ENCODE data around the gene TMEM139. TPM values are rescaled to one million over a fixed set of nuclear protein-coding genes. Genes with fewer than 3 reads are reported as not detected.
A peak's percentile ranks its signal among the peaks of the same experiment; 100 is the strongest.
"Not testable (repeated sequence)": the region's sequence is repeated elsewhere in the genome, so short reads cannot be mapped to it uniquely, and the experiment has no call there.

TMEM139 gene
- total RNA-seq, 4 donors from 2014 or later: 46.4 to 127 (median 52.2) TPM

DNA sequence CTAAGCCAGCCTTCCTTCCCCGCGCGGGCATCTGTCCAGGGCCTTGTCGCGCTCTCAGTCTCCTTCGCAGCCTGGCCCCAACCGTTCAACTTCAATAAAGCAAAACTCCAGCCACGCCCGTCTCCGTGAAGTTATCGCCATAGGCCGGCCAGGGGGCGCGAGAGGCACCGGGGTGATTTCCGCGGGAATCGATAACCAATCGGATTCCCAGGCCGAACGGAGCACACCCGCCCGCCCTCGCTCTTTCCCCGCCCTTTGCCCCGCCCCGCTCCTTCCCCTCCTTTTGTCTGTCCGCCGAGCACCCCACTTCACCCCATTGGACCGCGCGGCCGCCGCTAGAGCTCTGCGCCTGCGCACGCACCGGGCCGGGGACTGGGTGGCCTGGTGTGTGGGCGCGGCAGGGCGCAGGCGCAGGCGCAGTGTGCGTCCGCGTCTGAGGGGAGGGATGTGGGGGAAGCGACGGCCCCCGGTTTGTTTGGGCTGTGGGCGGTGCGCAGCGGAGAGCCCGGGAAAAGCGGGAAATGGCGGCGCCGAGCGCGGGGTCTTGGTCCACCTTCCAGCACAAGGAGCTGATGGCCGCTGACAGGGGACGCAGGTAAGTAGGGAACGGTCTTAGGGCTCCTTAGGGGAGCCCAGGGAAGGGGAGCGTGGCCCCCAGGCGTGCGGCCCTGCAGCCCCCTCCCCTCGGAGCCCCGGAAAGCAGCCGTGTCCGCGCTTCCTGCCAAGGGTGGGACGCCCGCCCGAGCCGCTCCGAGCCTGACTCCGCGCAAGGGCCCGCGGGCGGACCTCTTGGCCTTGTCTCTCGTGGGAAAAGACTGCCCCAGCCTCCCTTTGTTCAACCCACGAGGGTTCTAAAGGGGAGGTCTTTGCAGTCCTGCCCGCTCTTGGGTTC lies 3.4 kb downstream of the TMEM139 start, which contains the start of gene CASP2:
CASP2 (plus strand) TSS at position 417 of the 892 bp plus-strand sequence; CDS start at position 522, 105 bp downstream.
- peaks cover 0 to 15% (median 9%) of the 10 kb centered on the region in 4 donors for H3K36me3 ChIP-seq
- 4% methylated on average over 66 of the region's 84 CpGs; no CpG with 5 or more reads in 1 of the 2 donors for WGBS, 2 donors (ENCODE audit: low coverage in 1 of 2)
- no peaks in the 10 kb centered on the region for H3K27me3 ChIP-seq
- TF ChIP-seq POLR2A (IDR thresholded peaks at IDR 0.05): peak; percentile 78
- TF ChIP-seq POLR2AphosphoS5 (IDR thresholded peaks at IDR 0.05): peak; percentile 83 to 89 (median 84)
- TF ChIP-seq, protein P1, sequence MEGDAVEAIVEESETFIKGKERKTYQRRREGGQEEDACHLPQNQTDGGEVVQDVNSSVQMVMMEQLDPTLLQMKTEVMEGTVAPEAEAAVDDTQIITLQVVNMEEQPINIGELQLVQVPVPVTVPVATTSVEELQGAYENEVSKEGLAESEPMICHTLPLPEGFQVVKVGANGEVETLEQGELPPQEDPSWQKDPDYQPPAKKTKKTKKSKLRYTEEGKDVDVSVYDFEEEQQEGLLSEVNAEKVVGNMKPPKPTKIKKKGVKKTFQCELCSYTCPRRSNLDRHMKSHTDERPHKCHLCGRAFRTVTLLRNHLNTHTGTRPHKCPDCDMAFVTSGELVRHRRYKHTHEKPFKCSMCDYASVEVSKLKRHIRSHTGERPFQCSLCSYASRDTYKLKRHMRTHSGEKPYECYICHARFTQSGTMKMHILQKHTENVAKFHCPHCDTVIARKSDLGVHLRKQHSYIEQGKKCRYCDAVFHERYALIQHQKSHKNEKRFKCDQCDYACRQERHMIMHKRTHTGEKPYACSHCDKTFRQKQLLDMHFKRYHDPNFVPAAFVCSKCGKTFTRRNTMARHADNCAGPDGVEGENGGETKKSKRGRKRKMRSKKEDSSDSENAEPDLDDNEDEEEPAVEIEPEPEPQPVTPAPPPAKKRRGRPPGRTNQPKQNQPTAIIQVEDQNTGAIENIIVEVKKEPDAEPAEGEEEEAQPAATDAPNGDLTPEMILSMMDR (IDR thresholded peaks at IDR 0.05): peak; percentile 12 to 53 (median 26)
- no peak for TF ChIP-seq EP300 (IDR thresholded peaks at IDR 0.05; ENCODE audit: low read depth)
- peak within 1 kb of the TSS; percentile 73 to 97 (median 84) for H3K4me3 ChIP-seq
- intact Hi-C loops (cut with DNase I; ENCODE audit: low total_unique reads): no loop called here
- DNase-seq: peak; percentile 99
- peaks cover 9 to 67% (median 45%) of the 10 kb centered on the region in 4 donors for H3K4me1 ChIP-seq
- no peaks in the 10 kb centered on the region for H3K9me3 ChIP-seq
- peak within 1 kb of the TSS; percentile 92 to 98 (median 94) for H3K27ac ChIP-seq
- in situ Hi-C loops (cut with MboI; ENCODE audit: low pct_ligation_motif_present in 1 of 4, low pct_unique_long_range_greater_than_20kb in 1 of 4, low sequenced_read_pairs in 3 of 4): no loop called here

DNA sequence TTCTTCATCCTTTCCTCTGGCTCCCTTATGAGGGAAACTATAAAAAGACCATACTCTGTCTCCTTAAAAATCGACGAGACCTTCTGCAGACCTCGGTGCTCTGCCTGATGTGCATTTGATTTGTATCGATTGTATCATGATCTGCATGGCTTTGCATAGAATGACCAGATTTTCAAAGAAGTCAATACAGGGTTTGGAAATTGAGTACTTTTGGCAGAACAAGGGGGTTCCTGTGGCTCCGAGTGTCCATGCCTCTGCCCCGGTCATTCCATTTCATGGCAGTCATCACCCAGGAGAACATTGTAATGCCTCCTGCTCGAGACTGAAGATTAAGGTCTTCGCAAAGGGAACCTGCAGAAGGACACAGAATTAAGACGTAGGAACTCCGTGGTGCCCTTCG lies 4.1 kb downstream of the TMEM139 start:
- H3K4me1 ChIP-seq: peaks cover 9 to 62% (median 39%) of the 10 kb centered on the region in 4 donors
- peak overlapping the region; percentile 92 to 98 (median 94) for H3K27ac ChIP-seq
- 0% methylated on average over 11 of the region's 11 CpGs; no CpG with 5 or more reads in 1 of the 2 donors for WGBS, 2 donors (ENCODE audit: low coverage in 1 of 2)
- in situ Hi-C loops (cut with MboI; ENCODE audit: low pct_ligation_motif_present in 1 of 4, low pct_unique_long_range_greater_than_20kb in 1 of 4, low sequenced_read_pairs in 3 of 4) (no loop called here), intact Hi-C loops (cut with DNase I; ENCODE audit: low total_unique reads) (no loop called here)
- H3K9me3 ChIP-seq: no peaks in the 10 kb centered on the region
- H3K4me3 ChIP-seq: peak overlapping the region; percentile 73 to 97 (median 84)
- peaks cover 0 to 21% (median 12%) of the 10 kb centered on the region in 4 donors for H3K36me3 ChIP-seq
- no peaks in the 10 kb centered on the region for H3K27me3 ChIP-seq
- DNase-seq: no peak
- TF ChIP-seq POLR2A (IDR thresholded peaks at IDR 0.05) (no peak), POLR2AphosphoS5 (IDR thresholded peaks at IDR 0.05) (no peak), EP300 (IDR thresholded peaks at IDR 0.05; ENCODE audit: low read depth) (no peak)
- TF ChIP-seq, protein P1 (IDR thresholded peaks at IDR 0.05): no peak

DNA sequence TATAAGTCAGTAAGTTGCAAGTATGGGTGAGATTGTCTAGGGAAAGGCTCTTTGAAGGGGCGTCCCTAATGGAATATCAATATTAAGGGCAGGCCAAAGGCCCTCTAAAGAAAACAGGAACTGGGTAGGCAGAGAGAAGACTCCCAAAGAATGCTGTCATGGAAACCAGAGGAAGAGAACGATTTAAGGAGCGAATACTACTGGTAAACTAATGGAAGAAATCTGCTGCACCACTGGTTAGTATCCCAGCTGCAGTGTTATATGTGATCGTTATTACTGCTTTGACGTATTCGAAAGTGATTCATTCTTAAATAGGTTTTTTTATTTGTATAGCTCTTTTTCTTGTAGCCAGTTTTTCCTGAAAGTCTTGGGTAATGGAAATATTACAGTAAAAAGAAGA lies 4.7 kb downstream of the TMEM139 start:
- H3K4me1 ChIP-seq: peaks cover 9 to 56% (median 33%) of the 10 kb centered on the region in 4 donors
- H3K4me3 ChIP-seq: peak overlapping the region in 3 of 4 donors; percentile 73 to 97 (median 90)
- DNase-seq: no peak
- in situ Hi-C loops (cut with MboI; ENCODE audit: low pct_ligation_motif_present in 1 of 4, low pct_unique_long_range_greater_than_20kb in 1 of 4, low sequenced_read_pairs in 3 of 4): no loop called here
- no peaks in the 10 kb centered on the region for H3K9me3 ChIP-seq
- TF ChIP-seq POLR2A (IDR thresholded peaks at IDR 0.05) (no peak), EP300 (IDR thresholded peaks at IDR 0.05; ENCODE audit: low read depth) (no peak), POLR2AphosphoS5 (IDR thresholded peaks at IDR 0.05) (no peak)
- TF ChIP-seq, protein P1 (IDR thresholded peaks at IDR 0.05): no peak
- H3K27ac ChIP-seq: peak overlapping the region; percentile 92 to 98 (median 94)
- peaks cover 0 to 27% (median 15%) of the 10 kb centered on the region in 4 donors for H3K36me3 ChIP-seq
- no peaks in the 10 kb centered on the region for H3K27me3 ChIP-seq
- intact Hi-C loops (cut with DNase I; ENCODE audit: low total_unique reads): no loop called here
- 10 to 11% methylated on average over 5 to 6 of the region's 6 CpGs for WGBS, 2 donors (ENCODE audit: low coverage in 1 of 2)

DNA sequence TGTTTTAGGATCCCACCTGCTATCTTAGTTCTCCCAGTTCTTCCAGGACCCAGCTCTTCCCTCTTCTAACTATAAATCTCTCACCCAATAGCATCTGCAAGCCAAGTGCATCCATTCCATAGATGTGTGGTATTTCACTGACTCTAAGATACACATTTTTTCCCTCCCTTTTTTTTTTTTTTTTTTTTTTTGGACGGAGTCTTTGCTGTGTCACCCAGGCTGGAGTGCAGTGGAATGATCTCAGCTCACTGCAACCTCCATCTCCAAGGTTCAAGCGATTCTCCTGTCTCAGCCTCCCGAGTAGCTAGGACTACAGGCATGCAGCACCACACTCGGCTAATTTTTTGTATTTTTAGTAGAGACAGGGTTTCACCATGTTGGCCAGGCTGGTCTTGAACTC lies 5.1 kb downstream of the TMEM139 start:
- DNase-seq; H3K9me3 ChIP-seq; intact Hi-C loops (cut with DNase I; ENCODE audit: low total_unique reads); H3K27me3 ChIP-seq; in situ Hi-C loops (cut with MboI; ENCODE audit: low pct_ligation_motif_present in 1 of 4, low pct_unique_long_range_greater_than_20kb in 1 of 4, low sequenced_read_pairs in 3 of 4): not testable (repeated sequence)
- Histone ChIP-seq H3K4me1 (peaks cover 9 to 54% (median 32%) of the 10 kb centered on the region in 4 donors), H3K4me3 (peak overlapping the region in 2 of 4 donors; percentile 90 to 97), H3K27ac (peak overlapping the region in 2 of 4 donors; percentile 93 to 98), H3K36me3 (peaks cover 0 to 32% (median 18%) of the 10 kb centered on the region in 4 donors)
- 9 to 41% methylated on average over 1 to 4 of the region's 4 CpGs for WGBS, 2 donors (ENCODE audit: low coverage in 1 of 2)

Measured in transverse colon (tissue), 4 donors.